ENCODE data around the gene CELF5. TPM values are rescaled to one million over a fixed set of nuclear protein-coding genes. Genes with fewer than 3 reads are reported as not detected.
"Not testable (repeated sequence)": the region's sequence is repeated elsewhere in the genome, so short reads cannot be mapped to it uniquely, and the experiment has no call there.

CELF5 gene
- total RNA-seq, 4 donors from 2014 or later = not detected

GRCh38 chr19:3289971-3290569 is 65.6 kb downstream of the CELF5 start:
- H3K9me3 ChIP-seq = no peaks in the 10 kb centered on the region
- peaks cover 0 to 14% (median under 1%) of the 10 kb centered on the region in 4 donors for H3K4me1 ChIP-seq
- WGBS, 2 donors = 22 to 29% methylated on average over 23 of the region's 23 CpGs
- no peak overlapping the region for H3K27ac ChIP-seq
- DNase-seq (ENCODE audit: low spot score in 2 of 2) = no peak
- no peaks in the 10 kb centered on the region for H3K36me3 ChIP-seq
- no peak overlapping the region for H3K4me3 ChIP-seq
- peaks cover 0 to 85% of the 10 kb centered on the region in 2 donors for H3K27me3 ChIP-seq
- TF ChIP-seq EP300 (IDR thresholded peaks at IDR 0.05) (no peak), CTCF (IDR thresholded peaks at IDR 0.05) (no peak), POLR2A (IDR thresholded peaks at IDR 0.05) (no peak)

GRCh38 chr19:3290858-3291257 is 66.4 kb downstream of the CELF5 start:
- WGBS, 2 donors = 88 to 90% methylated on average over 6 of the region's 6 CpGs

GRCh38 chr19:3291644-3292043 is 67.2 kb downstream of the CELF5 start:
- H3K27me3 ChIP-seq = peaks cover 0 to 81% of the 10 kb centered on the region in 2 donors
- WGBS, 2 donors = 68 to 81% methylated on average over 5 of the region's 5 CpGs
- no peak overlapping the region for H3K4me3 ChIP-seq
- DNase-seq (ENCODE audit: low spot score in 2 of 2) = no peak
- TF ChIP-seq CTCF (IDR thresholded peaks at IDR 0.05) (no peak), POLR2A (IDR thresholded peaks at IDR 0.05) (no peak), EP300 (IDR thresholded peaks at IDR 0.05) (no peak)
- no peak overlapping the region for H3K27ac ChIP-seq
- peaks cover 0 to 4% (median 0%) of the 10 kb centered on the region in 4 donors for H3K4me1 ChIP-seq
- H3K36me3 ChIP-seq = no peaks in the 10 kb centered on the region
- no peaks in the 10 kb centered on the region for H3K9me3 ChIP-seq

More at GRCh38 chr19:3290858-3291257, 66.4 kb downstream of the CELF5 start:
- not testable (repeated sequence) for DNase-seq (ENCODE audit: low spot score in 2 of 2); H3K4me3 ChIP-seq; H3K9me3 ChIP-seq; H3K36me3 ChIP-seq; H3K27ac ChIP-seq; H3K4me1 ChIP-seq
- H3K27me3 ChIP-seq = peaks cover 0 to 85% of the 10 kb centered on the region in 2 donors

- peaks cover 0 to 83% of the 10 kb centered on the region in 2 donors for H3K27me3 ChIP-seq
- 84 to 86% methylated on average over 18 to 21 of the region's 23 CpGs for WGBS, 2 donors
Observed at GRCh38 chr19:3292958-3293529, 68.6 kb downstream of the CELF5 start.

GRCh38 chr19:3293560-3293959 is 69.1 kb downstream of the CELF5 start:
- no peak for DNase-seq (ENCODE audit: low spot score in 2 of 2)
- no peak overlapping the region for H3K27ac ChIP-seq
- H3K27me3 ChIP-seq = peaks cover 0 to 81% of the 10 kb centered on the region in 2 donors
- H3K36me3 ChIP-seq = no peaks in the 10 kb centered on the region
- TF ChIP-seq CTCF (IDR thresholded peaks at IDR 0.05) = no peak
- no peak for TF ChIP-seq EP300 (IDR thresholded peaks at IDR 0.05)
- no peak for TF ChIP-seq POLR2A (IDR thresholded peaks at IDR 0.05)
- H3K9me3 ChIP-seq = no peaks in the 10 kb centered on the region
- WGBS, 2 donors = 83 to 85% methylated on average over 9 of the region's 9 CpGs
- H3K4me1 ChIP-seq = peaks cover 0 to 4% (median 0%) of the 10 kb centered on the region in 4 donors
- H3K4me3 ChIP-seq = no peak overlapping the region

More at GRCh38 chr19:3292958-3293529, 68.6 kb downstream of the CELF5 start:
- H3K4me3 ChIP-seq = no peak overlapping the region
- TF ChIP-seq POLR2A (IDR thresholded peaks at IDR 0.05) (no peak), CTCF (IDR thresholded peaks at IDR 0.05) (no peak), EP300 (IDR thresholded peaks at IDR 0.05) (no peak)
- no peaks in the 10 kb centered on the region for H3K9me3 ChIP-seq
- no peak for DNase-seq (ENCODE audit: low spot score in 2 of 2)
- H3K4me1 ChIP-seq = peaks cover 0 to 4% (median 0%) of the 10 kb centered on the region in 4 donors
- H3K36me3 ChIP-seq = no peaks in the 10 kb centered on the region
- H3K27ac ChIP-seq = no peak overlapping the region
